ENCODE results near the gene ECHDC1.
"Not testable (repeated sequence)": the region's sequence is repeated elsewhere in the genome, so short reads cannot be mapped to it uniquely, and the experiment has no call there.

Gene ECHDC1

GRCh38 chr6:127342946-127343808, at the start of gene ECHDC1:
ECHDC1 (minus strand) TSS chr6:127343609; CDS start chr6:127331028, 12,581 bp downstream.
- DNase-seq: peak; percentile 66

DNA sequence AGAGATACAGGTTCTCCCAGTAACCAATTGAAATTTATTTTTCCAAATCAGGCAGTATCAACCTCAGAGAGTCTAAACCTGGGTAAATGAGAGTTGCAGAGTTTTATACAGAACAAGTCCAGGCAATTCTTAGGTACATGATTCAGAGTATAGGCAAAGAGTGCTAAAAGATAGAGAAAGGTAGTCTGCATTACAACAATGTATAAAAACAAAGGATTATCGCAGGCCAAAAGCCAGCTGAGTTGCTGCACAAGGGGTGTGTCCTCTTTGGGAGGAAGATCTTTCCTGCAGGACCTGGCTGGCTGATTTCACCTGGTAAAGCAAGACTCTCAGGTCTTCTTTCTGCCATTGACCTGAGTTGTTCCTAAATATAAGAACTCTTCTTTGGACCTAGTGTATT, 48.9 kb upstream of the ECHDC1 start:
- no peak for DNase-seq

- no peak for DNase-seq
Measured at GRCh38 chr6:127391094-127391953, 47.9 kb upstream of the ECHDC1 start.

GRCh38 chr6:127389706-127390105, 46.3 kb upstream of the ECHDC1 start:
- no peak for DNase-seq

DNA sequence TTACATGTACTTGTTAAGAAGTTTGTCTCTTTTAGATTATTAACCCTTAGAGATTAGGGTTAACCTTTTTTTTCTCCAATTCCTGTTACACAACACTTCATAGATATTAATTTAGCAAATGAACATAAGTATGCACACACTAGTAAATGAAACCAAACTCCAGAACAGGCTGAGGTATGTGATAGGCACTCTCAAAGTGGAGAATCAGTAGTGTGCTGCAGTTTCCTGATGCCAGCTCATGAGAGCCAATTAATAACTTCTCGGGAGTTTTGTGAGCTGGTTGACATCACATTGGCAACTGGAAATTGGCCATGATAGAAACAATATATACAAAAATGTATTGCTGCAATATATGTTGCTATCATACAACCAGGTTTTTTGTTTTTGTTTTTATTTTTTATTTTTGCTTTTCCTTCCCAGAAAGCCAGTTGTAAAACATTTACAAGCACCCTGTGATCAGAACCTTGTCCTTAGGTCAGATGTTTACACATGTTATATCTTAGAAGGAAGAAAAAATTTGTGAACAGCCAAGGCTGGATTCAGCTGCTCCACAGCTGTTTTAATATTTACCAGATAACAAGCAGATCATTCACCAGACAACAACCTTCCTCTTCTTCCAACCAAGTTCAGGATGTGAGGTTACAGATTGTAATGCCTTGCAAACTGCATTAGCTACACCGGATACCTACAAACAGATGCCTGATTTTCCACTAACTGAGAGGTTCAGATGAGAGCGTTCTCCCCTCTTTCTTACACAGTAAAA, 42.4 kb upstream of the ECHDC1 start:
- DNase-seq: no peak

DNA sequence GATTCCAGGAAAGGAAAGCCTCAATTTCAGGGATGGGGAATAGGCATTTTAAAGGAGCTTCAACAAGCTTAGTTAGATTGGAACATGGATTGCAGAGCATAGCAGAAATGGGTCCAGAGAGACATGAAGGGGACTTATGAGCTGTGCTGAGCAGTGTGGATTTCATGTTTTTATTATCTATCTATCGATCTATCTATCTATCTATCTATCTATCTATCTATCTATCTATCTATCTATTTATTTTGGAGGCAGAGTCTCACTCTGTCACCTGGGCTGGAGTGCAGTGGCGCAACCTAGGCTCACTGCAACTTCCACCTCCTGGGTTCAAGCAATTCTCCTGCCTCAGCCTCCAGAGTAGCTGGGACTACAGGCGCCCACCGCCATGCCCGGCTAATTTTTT, 41.4 kb upstream of the ECHDC1 start:
- not testable (repeated sequence) for DNase-seq

DNA sequence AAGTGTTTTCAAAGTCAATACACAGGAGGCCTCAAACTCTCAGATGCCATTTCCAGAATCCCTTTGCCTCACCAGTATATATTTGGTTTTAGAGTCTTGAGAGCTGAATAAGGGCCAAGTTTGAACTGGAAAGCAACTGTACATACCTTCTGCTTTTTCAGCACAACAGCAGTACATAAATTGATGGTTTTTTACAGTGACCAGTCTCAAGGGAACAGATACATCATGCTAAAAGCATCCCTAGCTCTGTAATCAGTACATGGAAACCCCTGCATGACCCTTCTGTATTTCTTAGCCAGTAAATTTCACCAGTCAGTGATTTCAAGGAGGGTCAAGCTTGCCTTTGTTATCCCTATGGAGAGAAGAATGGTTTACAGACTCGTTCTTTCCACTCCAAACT, 40.6 kb upstream of the ECHDC1 start:
- DNase-seq: no peak

DNA sequence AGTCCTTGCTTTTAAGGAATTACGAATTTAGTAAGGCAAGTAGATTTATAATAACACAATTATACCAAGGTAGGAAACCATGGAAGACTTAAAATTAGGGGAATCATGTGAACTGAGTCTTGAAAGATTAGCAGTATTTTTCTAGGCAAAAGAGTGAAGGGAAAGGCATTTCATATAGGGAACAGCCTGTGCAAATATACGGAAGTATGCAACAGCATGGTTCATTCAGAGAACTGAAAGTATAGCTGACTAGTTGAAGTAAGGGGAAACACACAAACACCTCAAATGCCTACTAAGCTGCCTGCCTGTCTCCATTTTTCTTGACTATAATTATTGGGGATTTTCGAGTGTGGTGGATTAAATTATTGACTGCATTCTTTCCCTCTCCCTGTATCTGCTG, 39.0 kb upstream of the ECHDC1 start:
- DNase-seq: no peak

- no peak for DNase-seq
Measured at GRCh38 chr6:127381384-127381783, 38.0 kb upstream of the ECHDC1 start.

GRCh38 chr6:127376685-127377084, 33.3 kb upstream of the ECHDC1 start:
- no peak for DNase-seq

DNA sequence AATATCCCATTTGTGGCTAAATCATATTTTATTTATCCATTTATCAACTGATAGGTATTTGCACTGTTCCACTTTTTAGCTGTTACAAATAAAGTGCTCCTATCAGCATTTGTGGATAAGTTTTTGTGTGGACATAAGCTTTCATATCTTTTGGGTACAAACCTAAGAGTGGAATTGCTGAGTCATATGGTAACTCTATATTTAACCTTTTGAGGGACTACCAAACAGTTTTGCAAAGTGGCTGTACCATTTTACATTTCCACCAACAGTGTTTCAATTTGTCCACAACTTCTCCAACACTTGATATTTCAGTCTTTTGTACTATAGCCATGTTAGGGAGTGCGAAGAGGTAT, 23.6 kb upstream of the ECHDC1 start:
- DNase-seq: no peak

DNA sequence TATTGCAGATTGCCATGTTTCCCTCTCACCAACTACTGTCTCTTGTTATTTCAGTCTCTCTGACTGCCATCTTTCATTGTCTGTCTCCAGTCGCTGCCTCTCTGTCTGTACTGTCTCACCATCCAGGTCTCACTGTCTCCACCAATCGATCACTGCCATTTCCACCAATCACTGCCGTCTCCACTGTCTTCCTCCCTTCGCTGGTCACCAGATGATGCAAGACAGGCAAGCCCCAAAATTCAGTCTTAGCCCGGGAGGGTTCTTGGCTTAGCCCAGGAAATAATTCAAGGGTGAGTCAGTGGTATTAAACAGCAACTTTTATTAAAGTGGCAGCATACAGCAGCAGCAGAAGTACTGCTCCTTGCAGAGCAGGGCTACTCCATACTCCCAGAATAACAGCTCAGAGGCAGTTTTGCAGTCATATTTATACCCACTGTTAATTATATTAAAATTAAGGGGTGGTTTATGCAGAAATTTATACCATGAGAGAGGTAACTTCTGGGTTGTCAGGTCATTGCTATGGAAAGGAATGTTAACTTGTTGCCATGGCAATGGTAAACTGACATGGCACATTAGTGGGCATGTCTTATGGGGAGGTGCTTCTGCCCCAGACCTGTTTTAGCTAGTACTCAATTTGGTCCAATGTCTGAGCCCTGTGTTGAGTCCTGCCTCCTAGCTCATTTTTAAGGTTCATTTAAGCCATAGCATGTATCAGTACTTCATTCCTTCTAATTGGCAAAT, 23.0 kb upstream of the ECHDC1 start:
- no peak for DNase-seq

GRCh38 chr6:127365874-127366273, 22.5 kb upstream of the ECHDC1 start:
- no peak for DNase-seq

DNA sequence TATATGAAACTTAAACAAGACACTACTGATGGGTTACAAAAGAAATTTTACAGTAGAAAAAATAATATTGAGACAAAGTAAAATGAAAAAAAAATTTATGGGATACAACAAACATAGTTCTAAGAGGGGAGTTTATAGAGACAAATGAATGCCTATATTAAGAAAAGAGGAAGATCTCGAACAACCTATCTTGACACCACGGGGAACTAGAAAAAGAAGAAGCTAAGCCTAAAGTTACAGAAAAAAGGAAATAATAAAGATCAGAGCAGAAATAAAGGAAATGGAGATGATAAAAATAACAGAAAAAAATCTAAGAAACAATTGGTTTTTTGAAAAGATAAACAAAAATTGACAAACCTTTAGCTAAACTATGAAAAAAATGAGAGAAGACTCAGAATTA, 9.1 kb upstream of the ECHDC1 start:
- DNase-seq: no peak

DNA sequence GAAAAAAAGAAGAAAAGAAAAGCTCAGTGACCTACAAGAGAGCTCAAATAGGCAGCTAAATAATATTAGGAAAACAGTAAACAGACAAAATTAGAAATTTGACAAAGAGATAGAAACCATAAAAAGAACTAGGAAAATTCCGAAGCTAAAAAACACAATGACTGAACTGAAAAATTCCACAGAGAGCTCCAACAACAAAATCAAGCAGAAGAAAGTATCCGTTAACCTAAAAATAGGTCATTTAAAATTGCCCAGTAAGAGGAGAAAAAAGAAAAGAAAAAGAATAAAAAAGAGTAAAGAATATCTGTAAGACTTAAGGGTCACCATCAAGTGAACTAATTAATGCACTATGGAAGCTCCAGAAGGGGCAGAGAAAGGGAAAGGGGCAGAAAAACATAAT, 6.6 kb upstream of the ECHDC1 start:
- DNase-seq: no peak

- no peak for DNase-seq
Measured at GRCh38 chr6:127348028-127348661, 4.7 kb upstream of the ECHDC1 start.

DNA sequence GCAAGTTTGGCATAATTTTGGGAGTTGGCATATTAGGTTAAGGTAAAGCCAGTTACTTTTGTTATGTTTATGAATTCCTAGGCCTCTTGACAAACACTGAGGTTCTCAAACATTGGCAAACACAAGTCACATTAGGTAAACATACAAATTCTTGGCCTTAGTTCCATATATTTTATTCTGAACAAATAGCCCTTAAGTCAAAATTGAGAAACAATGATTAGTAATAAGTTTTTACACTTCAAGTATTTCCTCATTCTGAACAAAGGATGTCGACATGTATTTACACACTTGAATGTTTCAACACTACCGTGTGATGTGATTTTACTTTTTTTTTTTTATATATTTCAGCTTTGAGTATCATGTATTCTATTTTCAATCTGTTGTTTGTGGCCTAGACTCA, 3.8 kb upstream of the ECHDC1 start:
- no peak for DNase-seq

DNA sequence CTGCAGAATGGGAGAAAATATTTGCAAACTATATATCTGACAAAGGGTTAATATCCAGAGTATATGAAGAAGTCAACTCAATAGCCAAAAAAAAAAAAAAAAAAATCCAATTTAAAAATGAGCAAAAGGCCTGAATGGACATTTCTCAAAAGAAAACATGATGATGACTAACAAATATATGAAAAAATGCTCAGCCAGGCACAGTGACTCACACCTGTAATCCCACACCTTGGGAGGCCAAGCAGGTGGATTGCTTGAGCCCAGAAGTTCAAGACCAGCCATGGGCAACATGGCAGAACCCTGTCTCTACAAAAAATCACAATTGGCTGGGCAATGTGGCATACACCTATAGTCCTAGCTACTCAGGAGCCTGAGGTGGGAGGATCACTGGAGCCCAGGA, 2.1 kb upstream of the ECHDC1 start:
- DNase-seq: no peak

DNA sequence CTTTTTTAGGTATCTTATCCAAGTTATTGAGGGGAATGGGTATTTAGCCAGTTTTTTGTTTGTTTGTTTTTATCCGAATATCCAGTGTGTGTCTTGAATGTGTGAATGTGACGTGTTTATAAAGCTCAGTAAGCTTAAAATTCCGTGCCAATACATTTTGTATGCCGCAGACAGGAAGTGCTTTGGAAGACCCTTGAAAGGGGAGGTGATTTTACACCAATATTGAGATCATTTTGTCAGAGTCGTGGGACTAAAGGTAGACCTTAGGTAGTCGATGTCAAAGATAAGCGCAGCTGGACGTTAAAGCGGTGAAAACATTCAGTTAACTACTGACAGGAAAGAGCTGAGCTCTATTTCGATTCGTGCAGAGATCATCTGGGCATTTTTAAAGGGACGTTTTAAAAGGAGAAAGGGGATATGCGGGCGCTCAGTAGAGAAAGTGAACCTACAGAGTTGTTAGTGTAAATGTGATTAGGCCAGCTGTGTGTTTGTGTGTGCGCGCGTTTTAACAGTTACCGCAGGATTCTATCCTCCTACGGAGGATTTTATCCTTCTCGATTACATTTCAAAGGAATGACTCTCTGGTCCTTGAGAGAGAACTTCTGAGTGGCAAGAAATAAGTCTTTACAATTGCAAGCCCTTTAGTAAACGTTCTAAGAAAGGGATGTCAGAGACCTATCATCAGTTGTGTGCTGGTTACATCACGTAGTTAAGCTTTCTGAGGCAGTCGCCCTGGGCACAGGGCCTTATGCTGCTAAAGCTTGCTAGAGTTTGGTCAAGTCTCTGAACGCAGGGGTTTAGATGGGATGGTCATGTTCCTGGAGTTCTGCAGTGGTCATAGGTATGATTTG, 625 bp upstream of the ECHDC1 start:
- DNase-seq: no peak

- no peak for DNase-seq
Measured at GRCh38 chr6:127342296-127342945, 988 bp downstream of the ECHDC1 start.

Data from NCI-H1436 (cell line).